ENCODE data around the gene NCOA3. TPM values are rescaled to one million over a fixed set of nuclear protein-coding genes. Genes with fewer than 3 reads are reported as not detected.
"Not testable (repeated sequence)": the region's sequence is repeated elsewhere in the genome, so short reads cannot be mapped to it uniquely, and the experiment has no call there.

The NCOA3 gene
- total RNA-seq, 1 experiment from 2014 or later = 96.7 TPM

DNA sequence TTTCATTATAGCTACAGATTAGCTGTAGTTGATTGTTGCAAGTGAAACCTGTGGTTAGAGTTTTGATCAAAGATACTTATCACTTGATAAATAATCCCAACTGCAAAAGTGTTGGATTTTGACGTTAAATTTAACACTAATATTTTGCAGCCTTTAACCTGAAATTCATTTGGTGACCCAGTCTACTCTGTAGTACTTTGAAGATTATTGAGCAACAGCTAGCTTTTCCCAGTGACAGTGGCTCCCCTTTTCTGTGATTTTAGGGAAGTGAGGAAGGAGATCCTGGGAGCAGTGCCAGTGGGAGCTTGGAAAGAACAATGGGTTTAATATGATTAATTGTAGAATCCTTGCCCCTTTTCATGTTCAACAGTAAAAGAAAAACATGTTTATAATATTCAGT lies 76.9 kb downstream of the NCOA3 start:
- Mint-ChIP-seq H3K4me3 (ENCODE audit: unreplicated experiment) (no peak overlapping the region), H3K4me1 (ENCODE audit: low read depth, unreplicated experiment) (peaks cover 27% of the 10 kb centered on the region), H3K27me3 (ENCODE audit: insufficient read depth, unreplicated experiment) (no peaks in the 10 kb centered on the region), H3K9me3 (ENCODE audit: unreplicated experiment) (no peaks in the 10 kb centered on the region), H3K36me3 (ENCODE audit: insufficient read depth, unreplicated experiment) (peaks cover 7% of the 10 kb centered on the region), H3K27ac (ENCODE audit: unreplicated experiment) (no peak overlapping the region)
- no TSS peak for BruUV-seq (replicated peaks)
- H3K9me3 ChIP-seq = no peaks in the 10 kb centered on the region
- no peak for TF ChIP-seq CTCF (IDR thresholded peaks at IDR 0.05; ENCODE audit: insufficient read depth in 1 of 2, low read depth in 1 of 2, low read length in 1 of 2, severe bottlenecking in 1 of 2, unreplicated experiment in 1 of 2)
- no peak overlapping the region for H3K4me3 ChIP-seq (ENCODE audit: low read depth, low read length)
- peaks cover 37% of the 10 kb centered on the region for H3K4me1 ChIP-seq
- DNase-seq = no peak
- intact Hi-C loops (cut with micrococcal nuclease; ENCODE audit: unreplicated experiment) = no loop called here
- no peaks in the 10 kb centered on the region for H3K36me3 ChIP-seq (ENCODE audit: control insufficient read depth, insufficient read depth, low read length)
- CTCF ChIA-PET = no interaction called here
- POLR2A ChIA-PET = interaction anchor here (0.6 kb wide), 1 partner anchor 52 kb away, joined by 5 read pairs; no protein-coding TSS in a partner anchor
- no peaks in the 10 kb centered on the region for H3K27me3 ChIP-seq (replicated peaks; ENCODE audit: control insufficient read depth, insufficient read depth, low read length)

DNA sequence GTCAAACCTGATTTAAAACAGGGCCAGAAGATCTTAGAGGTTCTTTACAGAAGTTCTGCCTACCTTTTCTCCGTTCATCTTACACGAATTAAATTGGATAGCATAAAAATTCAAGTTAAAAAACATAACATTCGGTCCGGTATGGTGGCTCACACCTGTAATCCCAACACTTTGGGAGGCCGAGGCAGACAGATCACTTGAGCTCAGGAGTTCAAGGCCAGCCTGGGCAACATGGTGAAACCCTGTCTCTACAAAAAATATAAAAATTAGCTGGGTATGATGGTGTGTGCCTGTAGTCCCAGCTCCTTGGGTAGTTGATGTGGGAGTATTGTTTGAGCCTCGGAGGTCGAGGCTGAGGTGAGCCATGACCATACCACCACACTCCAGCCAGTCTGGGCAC lies 79.0 kb downstream of the NCOA3 start:
- CTCF ChIA-PET; H3K27ac Mint-ChIP-seq (ENCODE audit: unreplicated experiment); H3K9me3 Mint-ChIP-seq (ENCODE audit: unreplicated experiment); DNase-seq; H3K4me3 Mint-ChIP-seq (ENCODE audit: unreplicated experiment); H3K36me3 ChIP-seq (ENCODE audit: control insufficient read depth, insufficient read depth, low read length); POLR2A ChIA-PET; BruUV-seq (replicated peaks); H3K4me3 ChIP-seq (ENCODE audit: low read depth, low read length); intact Hi-C loops (cut with micrococcal nuclease; ENCODE audit: unreplicated experiment); H3K9me3 ChIP-seq; H3K27me3 Mint-ChIP-seq (ENCODE audit: insufficient read depth, unreplicated experiment); H3K27me3 ChIP-seq (replicated peaks; ENCODE audit: control insufficient read depth, insufficient read depth, low read length): not testable (repeated sequence)
- Mint-ChIP-seq H3K4me1 (ENCODE audit: low read depth, unreplicated experiment) (peaks cover 19% of the 10 kb centered on the region), H3K36me3 (ENCODE audit: insufficient read depth, unreplicated experiment) (peaks cover 18% of the 10 kb centered on the region)
- peaks cover 17% of the 10 kb centered on the region for H3K4me1 ChIP-seq

GRCh38 chr20:47581090-47581489 lies 79.4 kb downstream of the NCOA3 start:
- ChIA-PET POLR2A (no interaction called here), CTCF (no interaction called here)
- peaks cover 20% of the 10 kb centered on the region for H3K36me3 Mint-ChIP-seq (ENCODE audit: insufficient read depth, unreplicated experiment)
- Histone ChIP-seq H3K36me3 (ENCODE audit: control insufficient read depth, insufficient read depth, low read length) (0 out of 2 replicates have a peak, but pooled peaks cover 1% of the 10 kb centered on the region), H3K4me1 (peaks cover 13% of the 10 kb centered on the region), H3K4me3 (ENCODE audit: low read depth, low read length) (no peak overlapping the region), H3K9me3 (no peaks in the 10 kb centered on the region), H3K27me3 (replicated peaks; ENCODE audit: control insufficient read depth, insufficient read depth, low read length) (no peaks in the 10 kb centered on the region)
- peaks cover 14% of the 10 kb centered on the region for H3K4me1 Mint-ChIP-seq (ENCODE audit: low read depth, unreplicated experiment)
- no TSS peak for BruUV-seq (replicated peaks)
- no peak for TF ChIP-seq CTCF (IDR thresholded peaks at IDR 0.05; ENCODE audit: insufficient read depth in 1 of 2, low read depth in 1 of 2, low read length in 1 of 2, severe bottlenecking in 1 of 2, unreplicated experiment in 1 of 2)
- H3K27ac Mint-ChIP-seq (ENCODE audit: unreplicated experiment) = no peak overlapping the region
- no peaks in the 10 kb centered on the region for H3K27me3 Mint-ChIP-seq (ENCODE audit: insufficient read depth, unreplicated experiment)
- H3K4me3 Mint-ChIP-seq (ENCODE audit: unreplicated experiment) = no peak overlapping the region
- DNase-seq = no peak
- H3K9me3 Mint-ChIP-seq (ENCODE audit: unreplicated experiment) = no peaks in the 10 kb centered on the region
- intact Hi-C loops (cut with micrococcal nuclease; ENCODE audit: unreplicated experiment) = no loop called here

- H3K36me3 ChIP-seq (ENCODE audit: control insufficient read depth, insufficient read depth, low read length) = 0 out of 2 replicates have a peak, but pooled peaks cover 1% of the 10 kb centered on the region
Observed at GRCh38 chr20:47583551-47583950, 81.9 kb downstream of the NCOA3 start.

More at GRCh38 chr20:47583551-47583950, 81.9 kb downstream of the NCOA3 start:
- TF ChIP-seq CTCF (IDR thresholded peaks at IDR 0.05; ENCODE audit: insufficient read depth in 1 of 2, low read depth in 1 of 2, low read length in 1 of 2, severe bottlenecking in 1 of 2, unreplicated experiment in 1 of 2) = no peak
- no peak for DNase-seq
- CTCF ChIA-PET = no interaction called here
- H3K27me3 Mint-ChIP-seq (ENCODE audit: insufficient read depth, unreplicated experiment) = no peaks in the 10 kb centered on the region
- TSS peak; percentile 13 for BruUV-seq (replicated peaks)
- no peaks in the 10 kb centered on the region for H3K9me3 ChIP-seq
- no peaks in the 10 kb centered on the region for H3K4me1 Mint-ChIP-seq (ENCODE audit: low read depth, unreplicated experiment)
- H3K4me1 ChIP-seq = no peaks in the 10 kb centered on the region
- no peak overlapping the region for H3K27ac Mint-ChIP-seq (ENCODE audit: unreplicated experiment)
- H3K27me3 ChIP-seq (replicated peaks; ENCODE audit: control insufficient read depth, insufficient read depth, low read length) = no peaks in the 10 kb centered on the region
- peaks cover 30% of the 10 kb centered on the region for H3K36me3 Mint-ChIP-seq (ENCODE audit: insufficient read depth, unreplicated experiment)
- no peak overlapping the region for H3K4me3 Mint-ChIP-seq (ENCODE audit: unreplicated experiment)
- H3K9me3 Mint-ChIP-seq (ENCODE audit: unreplicated experiment) = no peaks in the 10 kb centered on the region
- intact Hi-C loops (cut with micrococcal nuclease; ENCODE audit: unreplicated experiment) = no loop called here
- POLR2A ChIA-PET = no interaction called here
- H3K4me3 ChIP-seq (ENCODE audit: low read depth, low read length) = no peak overlapping the region
